HepG2 (cell line): ENCODE measurements around the gene MGAT4D. TPM values are rescaled to one million over a fixed set of nuclear protein-coding genes. Genes with fewer than 3 reads are reported as not detected.

Source experiments
- ATAC-seq: fragments of 200-7000 bp; cut with Tn5 transposase; 3 replicates; pipeline ENCODE4 v1.9.1; 2020; ENCODE audit warnings: mild to moderate bottlenecking, moderate library complexity
- BruUV-seq: library from RNA; stranded (reverse); fragments of 400-500 nt; replicated peaks from 2 replicates; lab custom pipeline; 2021; lab: Mats Ljungman, UMichigan
- CTCF ChIA-PET: fragments of 300-600 bp; formaldehyde crosslinking; extraction: SDS; loops from one replicate; lab custom pipeline; 2021; ENCODE audit warnings: low total read pairs, inconsistent platforms, low intra/inter-chr PET ratio; lab: Yijun Ruan, JAX
- POLR2A ChIA-PET: fragments of 350-600 bp; sonication (Branson Sonifier 250); formaldehyde crosslinking; loops from one replicate; lab custom pipeline; 2020; ENCODE audit warnings: antibody characterized with exemption, inconsistent platforms; lab: Yijun Ruan, JAX
- DNase-seq: peaks from one replicate; pipeline ENCODE4 v3.0.0-alpha.2; 2015; ENCODE audit warnings: low spot score
- FAIRE-seq: peaks from 3 replicates; lab custom pipeline; 2011; peaks lifted over from hg19 to GRCh38; lab: Jason Lieb, UNC
- H2AFZ ChIP-seq: one replicate; pipeline ENCODE4 v1.6.1; 2011; ENCODE audit warnings: low read length, inconsistent platforms
- H3K27ac ChIP-seq: fragments of 300-600 bp; 3 replicates; pipeline ENCODE4 v1.8.0; 2011; ENCODE audit warnings: mixed run types, mild to moderate bottlenecking, mixed read lengths, low read length, inconsistent platforms; ENCODE audit not compliant: insufficient read depth; ENCODE audit errors: extremely low read length
- H3K27me3 ChIP-seq, 2 experiments: fragments of 200-600 bp in 1 of 2; 2 replicates in 1 of 2; 3 replicates in 1 of 2; pipeline versions ENCODE4 v1.6.0 to v1.8.0; 2011; ENCODE audit warnings: low read length in 2 of 2, mild to moderate bottlenecking in 2 of 2, moderate library complexity in 2 of 2, inconsistent platforms in 1 of 2; ENCODE audit not compliant: insufficient read depth in 2 of 2, control insufficient read depth in 1 of 2
- H3K36me3 ChIP-seq, 2 experiments: fragments of 200-600 bp in 1 of 2; replicated peaks in 1 of 2; 2 replicates in 1 of 2; 3 replicates in 1 of 2; pipeline versions ENCODE4 v1.5.1 to v1.8.0; 2011; ENCODE audit warnings: low read length in 2 of 2, inconsistent platforms in 1 of 2; ENCODE audit not compliant: insufficient read depth in 2 of 2, control insufficient read depth in 1 of 2
- H3K4me1 ChIP-seq: 2 replicates; pipeline ENCODE4 v1.5.1; 2012; ENCODE audit warnings: low read length, inconsistent platforms; ENCODE audit not compliant: insufficient read depth
- H3K4me2 ChIP-seq: 2 replicates; pipeline ENCODE4 v1.6.0; 2011; ENCODE audit warnings: low read depth, low read length, inconsistent platforms
- H3K4me3 ChIP-seq, 3 experiments: fragments of 200-600 bp in 1 of 3; sonication (generic), shearing (Covaris generic) in 1 of 3; replicated peaks in 1 of 3; 2 replicates each; pipeline ENCODE4 v1.5.1; 2011 to 2016; ENCODE audit warnings: low read length in 3 of 3, inconsistent platforms in 2 of 3, low read depth in 2 of 3, mild to moderate bottlenecking in 2 of 3, control low read depth in 1 of 3, mixed read lengths in 1 of 3; ENCODE audit not compliant: insufficient read depth in 1 of 3
- H3K79me2 ChIP-seq: one replicate; pipeline ENCODE4 v1.6.1; 2011; ENCODE audit warnings: low read length, inconsistent platforms; ENCODE audit not compliant: insufficient read depth
- H3K9ac ChIP-seq: 2 replicates; pipeline ENCODE4 v1.6.0; 2011; ENCODE audit warnings: mild to moderate bottlenecking, low read depth, low read length, inconsistent platforms; ENCODE audit not compliant: insufficient read depth
- H3K9me3 ChIP-seq: 2 replicates; pipeline ENCODE4 v1.5.1; 2012; ENCODE audit warnings: mild to moderate bottlenecking, low read length
- H4K20me1 ChIP-seq: 2 replicates; pipeline ENCODE4 v1.6.0; 2011; ENCODE audit warnings: inconsistent platforms, mild to moderate bottlenecking, low read length, moderate library complexity; ENCODE audit not compliant: insufficient read depth
- CC2D1A ChIP-seq: sonication (generic); formaldehyde crosslinking; IDR thresholded peaks from 2 replicates; pipeline ENCODE4 v1.8.1; 2023; ENCODE audit warnings: mild to moderate bottlenecking, missing genetic modification reagents
- EHMT2 ChIP-seq: fragments of 200-600 bp; sonication (generic); IDR thresholded peaks from 2 replicates; pipeline ENCODE4 v1.7.0; 2017; ENCODE audit warnings: antibody characterized with exemption, low read depth, low read length, borderline replicate concordance
- EP300 ChIP-seq, 3 experiments: sonication (generic) in 1 of 3; formaldehyde crosslinking in 1 of 3; IDR thresholded peaks; 2 replicates each; pipeline versions ENCODE4 v1.5.1 to v1.6.1; 2011 to 2020; ENCODE audit warnings: low read depth in 2 of 3, low read length in 2 of 3, borderline replicate concordance in 1 of 3, improper control_type of control experiment in 1 of 3, mild to moderate bottlenecking in 1 of 3, missing genetic modification reagents in 1 of 3, moderate library complexity in 1 of 3
- ERF ChIP-seq: IDR thresholded peaks from 2 replicates; pipeline ENCODE4 v1.6.1; 2018; ENCODE audit warnings: missing biosample characterization, missing genetic modification reagents
- FOXK1 ChIP-seq: sonication (generic); formaldehyde crosslinking; IDR thresholded peaks from 2 replicates; pipeline ENCODE4 v1.4.0; 2020; ENCODE audit warnings: low read depth, missing genetic modification reagents, borderline replicate concordance
- MED13 ChIP-seq: sonication (generic); formaldehyde crosslinking; IDR thresholded peaks from 2 replicates; pipeline ENCODE4 v1.5.0; 2020; ENCODE audit warnings: missing genetic modification reagents
- MYNN ChIP-seq: sonication (generic); formaldehyde crosslinking; IDR thresholded peaks from 2 replicates; pipeline ENCODE4 v1.4.0; 2020; ENCODE audit warnings: mild to moderate bottlenecking, low read depth, missing genetic modification reagents
- PCBP1 ChIP-seq: fragments of 200-400 bp; formaldehyde crosslinking; IDR thresholded peaks from 2 replicates; pipeline ENCODE4 v1.6.1; 2017; ENCODE audit warnings: mild to moderate bottlenecking, low read depth, low read length, borderline replicate concordance
- XBP1 ChIP-seq: sonication (generic); formaldehyde crosslinking; IDR thresholded peaks from 2 replicates; pipeline ENCODE4 v1.5.0; 2020; ENCODE audit warnings: missing genetic modification reagents
- ZBTB21 ChIP-seq: sonication (generic); formaldehyde crosslinking; IDR thresholded peaks from 2 replicates; pipeline ENCODE4 v1.4.0; 2020; ENCODE audit warnings: missing genetic modification reagents
- ZNF235 ChIP-seq: sonication (generic); formaldehyde crosslinking; IDR thresholded peaks from 2 replicates; pipeline ENCODE4 v1.8.1; 2023; ENCODE audit warnings: mild to moderate bottlenecking, missing genetic modification reagents, borderline replicate concordance
- ZNF326 ChIP-seq: sonication (generic); formaldehyde crosslinking; IDR thresholded peaks from 2 replicates; pipeline ENCODE4 v1.4.0; 2020; ENCODE audit warnings: missing genetic modification reagents, borderline replicate concordance
- ZNF7 ChIP-seq: IDR thresholded peaks from 2 replicates; pipeline ENCODE4 v1.6.1; 2016; ENCODE audit warnings: missing biosample characterization, missing genetic modification reagents
- WGBS: methylation state at CpG from one replicate; pipeline ENCODE4 v1.1.6; 2017; ENCODE audit warnings: low lambda C conversion rate; 5-methylcytosine and 5-hydroxymethylcytosine counted together
- in situ Hi-C: cut with HindIII; loops from 2 replicates; pipeline ENCODE4 v1.10.0; 2017; ENCODE audit warnings: low pct_unique_long_range_greater_than_20kb; ENCODE audit not compliant: extremely low pct_ligation_motif_present
- intact Hi-C: fragments of 100-400 bp; cut with micrococcal nuclease; formaldehyde crosslinking; loops from one replicate; pipeline ENCODE4 v1.10.0; 2022; ENCODE audit not compliant: unreplicated experiment
- polyA plus RNA-seq, 8 experiments: library from polyadenylated mRNA; depleted of rRNA in 3 of 8; stranded (reverse) in 7 of 8; unstranded in 1 of 8; fragments of >200 nt; fragmentation: Illumina TruSeq in 4 of 8; extraction: Trizol in 4 of 8; gene quantifications; 2 replicates each; pipeline versions ENCODE4 v1.2.1 to v1.2.3, GENCODE V29; 2011 to 2016; ENCODE audit warnings: low read depth in 4 of 8, missing spikeins in 1 of 8, mixed read lengths in 1 of 8; ENCODE audit not compliant: insufficient read depth in 1 of 8
- total RNA-seq, 5 experiments: library from RNA; depleted of rRNA; stranded (reverse); fragments of >200 nt; fragmentation: Illumina TruSeq; extraction: Trizol; gene quantifications; 2 replicates each; pipeline ENCODE4 v1.2.3, GENCODE V29; 2016; ENCODE audit warnings: low read depth in 1 of 5
- TF ChIP-seq, protein P1 (sequence below): IDR thresholded peaks from 2 replicates; pipeline ENCODE4 v1.6.1; 2018; ENCODE audit warnings: missing genetic modification reagents
- TF ChIP-seq, protein P2 (sequence below): fragments of 450-650 bp; IDR thresholded peaks from 2 replicates; pipeline ENCODE4 v1.6.1; 2016

MGAT4D gene
- total and polyA plus RNA-seq, 2 of the 13 experiments (the other 11 are each of a cell fraction or from before 2014, with no cell fraction given) = not detected

DNA sequence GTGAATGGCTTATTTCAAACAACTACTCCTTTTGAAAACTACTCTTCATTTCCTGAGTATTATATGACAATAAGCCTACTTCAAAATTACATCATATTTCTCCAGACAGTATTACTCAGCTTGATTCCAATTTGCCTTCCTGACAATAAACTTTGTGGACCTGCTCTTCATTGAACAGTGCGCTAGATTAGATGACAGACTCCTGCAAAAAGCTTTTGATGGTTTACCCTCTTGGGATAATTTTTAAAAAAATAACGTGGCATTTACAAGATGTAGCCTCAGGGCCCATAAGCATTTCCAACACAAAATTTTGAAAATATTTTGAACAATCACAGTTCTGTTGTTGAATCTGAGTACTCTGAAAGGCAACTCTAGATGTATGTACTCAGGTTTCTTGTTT, 25.9 kb downstream of the MGAT4D start:
- ChIA-PET CTCF (no interaction called here), POLR2A (no interaction called here)
- TF ChIP-seq EHMT2 = no peak
- TF ChIP-seq CC2D1A (CRISPR knock-in tag) = no peak
- no peak for TF ChIP-seq ZNF235 (CRISPR knock-in tag)
- TF ChIP-seq, protein P1, sequence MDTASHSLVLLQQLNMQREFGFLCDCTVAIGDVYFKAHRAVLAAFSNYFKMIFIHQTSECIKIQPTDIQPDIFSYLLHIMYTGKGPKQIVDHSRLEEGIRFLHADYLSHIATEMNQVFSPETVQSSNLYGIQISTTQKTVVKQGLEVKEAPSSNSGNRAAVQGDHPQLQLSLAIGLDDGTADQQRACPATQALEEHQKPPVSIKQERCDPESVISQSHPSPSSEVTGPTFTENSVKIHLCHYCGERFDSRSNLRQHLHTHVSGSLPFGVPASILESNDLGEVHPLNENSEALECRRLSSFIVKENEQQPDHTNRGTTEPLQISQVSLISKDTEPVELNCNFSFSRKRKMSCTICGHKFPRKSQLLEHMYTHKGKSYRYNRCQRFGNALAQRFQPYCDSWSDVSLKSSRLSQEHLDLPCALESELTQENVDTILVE (CRISPR knock-in tag) = no peak
- H3K36me3 ChIP-seq = no peaks in the 10 kb centered on the region
- no peaks in the 10 kb centered on the region for H3K4me1 ChIP-seq
- H3K9ac ChIP-seq = no peak overlapping the region
- H3K27ac ChIP-seq = no peak overlapping the region
- H3K27me3 ChIP-seq = no peaks in the 10 kb centered on the region
- WGBS = 13% methylated on average over 2 of the region's 2 CpGs
- DNase-seq (no peak), FAIRE-seq (no peak), ATAC-seq (no peak)
- H4K20me1 ChIP-seq = no peaks in the 10 kb centered on the region
- intact Hi-C loops (no loop called here), in situ Hi-C loops (no loop called here)
- no peak overlapping the region for H2AFZ ChIP-seq
- H3K79me2 ChIP-seq = no peaks in the 10 kb centered on the region
- H3K9me3 ChIP-seq = no peaks in the 10 kb centered on the region
- no peak overlapping the region for H3K4me3 ChIP-seq
- no TSS peak for BruUV-seq
- no peak overlapping the region for H3K4me2 ChIP-seq

DNA sequence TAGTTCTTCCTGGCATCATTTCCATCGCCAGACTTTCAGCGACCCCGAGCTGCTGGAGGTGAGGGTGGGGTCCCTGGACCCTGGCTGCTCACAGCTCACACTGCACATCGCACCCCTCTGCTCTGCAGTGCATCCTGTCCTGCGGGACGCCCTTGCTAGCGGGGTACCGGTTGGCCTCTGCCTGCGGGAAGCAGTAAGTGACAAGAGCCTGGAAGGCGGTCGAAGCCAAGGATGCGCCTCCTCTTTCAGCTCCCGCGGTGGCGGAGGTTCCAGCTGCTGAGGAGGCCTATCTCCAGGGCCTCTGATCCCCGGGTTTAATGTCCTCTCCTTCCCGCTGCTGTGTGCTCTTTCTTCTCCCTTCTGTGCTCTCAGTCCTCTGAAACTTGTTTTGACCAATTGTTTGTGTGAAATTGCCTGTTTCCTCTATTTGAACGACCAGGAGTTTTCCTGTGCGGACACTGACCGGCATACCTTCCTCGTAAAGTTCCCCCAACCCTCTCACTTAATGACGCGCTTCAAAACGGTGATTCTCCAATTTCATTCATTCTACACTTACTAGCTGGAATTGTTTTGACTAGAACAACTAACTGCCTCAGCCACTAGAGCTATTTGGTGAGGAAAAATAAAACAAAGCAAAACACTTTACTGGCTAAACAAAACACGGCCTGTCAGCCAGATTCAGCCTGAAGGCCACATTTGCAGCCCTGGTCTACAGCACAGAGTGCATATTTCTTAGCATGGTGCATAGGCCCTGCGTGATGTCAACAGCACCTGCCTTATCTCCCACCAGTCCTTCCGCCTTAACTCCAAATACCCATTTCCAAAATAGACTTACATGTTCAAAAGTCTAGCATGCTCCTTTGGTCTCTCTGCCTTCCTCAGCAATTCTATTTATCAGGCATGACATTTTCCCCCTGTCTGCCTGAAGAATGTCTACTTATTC, 28.0 kb downstream of the MGAT4D start:
- TF ChIP-seq ZNF7 (no peak), FOXK1 (no peak), PCBP1 (no peak), EP300 (IDR thresholded peaks at IDR 0.05; ENCODE audit: low read depth in 2 of 2, low read length in 2 of 2) (no peak), EP300 (CRISPR knock-in tag; IDR thresholded peaks at IDR 0.05; ENCODE audit: borderline replicate concordance) (no peak), ZNF326 (no peak), XBP1 (CRISPR knock-in tag) (no peak), ZBTB21 (CRISPR knock-in tag) (no peak), MED13 (CRISPR knock-in tag) (no peak), MYNN (CRISPR knock-in tag) (no peak), ERF (no peak)
- TF ChIP-seq, protein P2, sequence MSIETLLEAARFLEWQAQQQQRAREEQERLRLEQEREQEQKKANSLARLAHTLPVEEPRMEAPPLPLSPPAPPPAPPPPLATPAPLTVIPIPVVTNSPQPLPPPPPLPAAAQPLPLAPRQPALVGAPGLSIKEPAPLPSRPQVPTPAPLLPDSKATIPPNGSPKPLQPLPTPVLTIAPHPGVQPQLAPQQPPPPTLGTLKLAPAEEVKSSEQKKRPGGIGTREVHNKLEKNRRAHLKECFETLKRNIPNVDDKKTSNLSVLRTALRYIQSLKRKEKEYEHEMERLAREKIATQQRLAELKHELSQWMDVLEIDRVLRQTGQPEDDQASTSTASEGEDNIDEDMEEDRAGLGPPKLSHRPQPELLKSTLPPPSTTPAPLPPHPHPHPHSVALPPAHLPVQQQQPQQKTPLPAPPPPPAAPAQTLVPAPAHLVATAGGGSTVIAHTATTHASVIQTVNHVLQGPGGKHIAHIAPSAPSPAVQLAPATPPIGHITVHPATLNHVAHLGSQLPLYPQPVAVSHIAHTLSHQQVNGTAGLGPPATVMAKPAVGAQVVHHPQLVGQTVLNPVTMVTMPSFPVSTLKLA = no peak
- no peak overlapping the region for H3K9ac ChIP-seq
- in situ Hi-C loops = no loop called here
- ATAC-seq = no peak
- no peak for FAIRE-seq
- ChIA-PET POLR2A (no interaction called here), CTCF (no interaction called here)
- H3K27ac ChIP-seq = no peak overlapping the region
- H3K36me3 ChIP-seq = no peaks in the 10 kb centered on the region
- intact Hi-C loops = no loop called here
- no peak overlapping the region for H2AFZ ChIP-seq
- H3K9me3 ChIP-seq = no peaks in the 10 kb centered on the region
- no TSS peak for BruUV-seq
- no peak for DNase-seq
- WGBS = 50% methylated on average over 19 of the region's 27 CpGs
- no peaks in the 10 kb centered on the region for H3K4me1 ChIP-seq
- H3K79me2 ChIP-seq = no peaks in the 10 kb centered on the region
- H3K4me2 ChIP-seq = no peak overlapping the region
- no peak overlapping the region for H3K4me3 ChIP-seq
- no peaks in the 10 kb centered on the region for H4K20me1 ChIP-seq
- no peaks in the 10 kb centered on the region for H3K27me3 ChIP-seq
